ENCODE measurements around the gene MFGE8.
"Not testable (repeated sequence)": the region's sequence is repeated elsewhere in the genome, so short reads cannot be mapped to it uniquely, and the experiment has no call there.

The MFGE8 gene

DNA sequence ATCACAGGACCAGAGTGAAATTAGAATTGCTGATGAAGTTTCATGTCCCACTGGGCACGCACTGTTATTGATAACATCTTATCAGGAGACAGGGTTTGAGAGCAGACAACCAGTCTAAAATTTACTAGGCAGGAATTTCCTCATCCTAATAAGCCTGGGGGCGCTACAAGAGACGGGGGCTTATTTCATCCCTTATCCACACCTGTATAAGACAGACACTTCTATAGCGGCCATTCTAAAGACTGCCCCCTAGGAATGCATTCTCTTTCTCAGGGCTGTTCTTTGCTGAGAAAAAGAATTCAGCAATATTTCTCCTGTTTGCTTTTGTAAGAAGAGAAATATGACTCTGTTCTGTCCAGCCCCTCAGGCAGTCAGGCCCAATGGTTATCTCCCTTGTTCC lies 21.3 kb upstream of the MFGE8 start:
- not testable (repeated sequence) for H3K9ac ChIP-seq (ENCODE audit: low read length); DNase-seq (ENCODE audit: low read depth); H3K27me3 ChIP-seq (replicated peaks; ENCODE audit: control insufficient read depth, insufficient read depth, low read length); H3K4me3 ChIP-seq (ENCODE audit: low read length); H3K36me3 ChIP-seq (ENCODE audit: control insufficient read depth, insufficient read depth, low read length, severe bottlenecking); H3K9me3 ChIP-seq (ENCODE audit: control insufficient read depth, low read length)
- peaks cover 14% of the 10 kb centered on the region for H3K4me1 ChIP-seq (ENCODE audit: control insufficient read depth, insufficient read depth, low read length)

DNA sequence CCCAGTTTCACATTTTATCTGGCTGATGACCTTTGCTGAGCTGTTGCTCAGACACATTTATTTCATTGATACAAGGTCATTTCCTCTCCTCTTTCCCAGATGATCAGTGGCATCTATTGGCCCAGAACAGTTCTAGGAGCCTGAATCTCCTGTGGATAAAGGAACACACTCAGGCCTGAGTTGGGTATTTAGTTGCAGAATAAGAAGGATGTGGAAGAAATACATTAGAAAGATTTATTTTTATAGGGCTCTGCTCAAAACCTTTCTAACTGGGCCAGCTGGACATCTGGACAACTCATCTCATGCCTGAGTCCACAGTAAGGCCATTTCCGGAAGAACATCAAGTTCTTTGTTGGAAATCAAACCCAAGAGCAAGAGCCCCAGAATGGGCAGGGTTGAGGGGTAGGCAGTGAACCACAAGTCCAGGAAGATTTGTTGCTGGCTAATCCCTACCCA lies 19.7 kb upstream of the MFGE8 start:
- Histone ChIP-seq H3K36me3 (ENCODE audit: control insufficient read depth, insufficient read depth, low read length, severe bottlenecking) (no peaks in the 10 kb centered on the region), H3K27me3 (replicated peaks; ENCODE audit: control insufficient read depth, insufficient read depth, low read length) (peaks cover 10% of the 10 kb centered on the region), H3K9me3 (ENCODE audit: control insufficient read depth, low read length) (peaks cover 7% of the 10 kb centered on the region), H3K4me1 (ENCODE audit: control insufficient read depth, insufficient read depth, low read length) (peaks cover 14% of the 10 kb centered on the region), H3K4me3 (ENCODE audit: low read length) (no peak overlapping the region), H3K9ac (ENCODE audit: low read length) (peak overlapping the region; percentile 22)
- no peak for DNase-seq (ENCODE audit: low read depth)

DNA sequence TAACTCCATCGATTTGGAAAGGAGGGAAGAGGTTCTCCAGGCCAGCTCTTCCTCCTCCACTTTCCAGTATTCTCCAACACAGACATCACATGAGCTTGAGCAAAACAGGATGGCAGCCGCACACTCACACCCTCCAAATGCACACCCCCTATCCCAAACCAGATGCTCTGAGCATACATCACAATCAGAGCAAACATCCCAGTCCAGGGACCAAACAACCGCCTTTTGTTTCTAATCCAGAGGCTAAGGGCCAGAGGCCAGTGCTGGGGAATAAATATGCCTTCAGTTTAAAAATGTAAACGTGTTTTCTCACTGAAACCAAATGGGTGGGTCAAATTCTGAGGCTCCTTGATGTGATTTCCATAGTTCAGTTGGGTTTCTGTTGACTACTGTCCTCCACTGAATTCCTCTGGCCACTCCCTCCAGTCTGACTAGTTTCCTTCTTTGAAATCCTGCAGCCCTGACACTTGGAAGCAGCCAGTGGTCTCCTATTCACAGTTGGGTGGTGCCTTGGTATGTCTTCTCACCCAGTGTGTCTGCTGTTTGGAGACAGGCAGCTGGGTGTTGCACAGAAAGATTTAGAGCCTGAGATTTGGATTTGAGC lies 19.2 kb upstream of the MFGE8 start:
- Histone ChIP-seq H3K4me1 (ENCODE audit: control insufficient read depth, insufficient read depth, low read length) (peaks cover 14% of the 10 kb centered on the region), H3K9ac (ENCODE audit: low read length) (peak overlapping the region; percentile 40), H3K9me3 (ENCODE audit: control insufficient read depth, low read length) (peaks cover 8% of the 10 kb centered on the region), H3K4me3 (ENCODE audit: low read length) (peak overlapping the region; percentile 16), H3K27me3 (replicated peaks; ENCODE audit: control insufficient read depth, insufficient read depth, low read length) (peaks cover 10% of the 10 kb centered on the region), H3K36me3 (ENCODE audit: control insufficient read depth, insufficient read depth, low read length, severe bottlenecking) (no peaks in the 10 kb centered on the region)
- DNase-seq (ENCODE audit: low read depth) = no peak

DNA sequence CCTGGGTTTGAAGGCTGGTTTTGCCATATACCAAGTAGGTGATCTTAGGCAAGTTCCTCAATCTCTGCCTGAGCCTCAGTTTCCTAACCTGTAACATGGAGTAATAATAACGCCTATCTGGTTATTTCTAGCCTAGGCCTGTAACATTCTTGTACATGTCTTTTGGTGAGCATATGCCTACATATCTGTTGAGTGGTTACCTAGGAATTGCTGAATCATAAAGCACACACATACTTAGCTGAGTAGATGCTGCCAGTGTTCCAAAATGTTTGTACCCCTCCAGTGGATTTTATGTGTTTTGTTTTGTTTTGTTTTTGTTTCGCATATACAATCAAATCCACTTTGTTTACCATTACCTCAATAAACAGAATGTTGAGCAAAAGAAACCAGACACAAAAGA lies 17.4 kb upstream of the MFGE8 start:
- DNase-seq (ENCODE audit: low read depth) = no peak
- Histone ChIP-seq H3K4me1 (ENCODE audit: control insufficient read depth, insufficient read depth, low read length) (peaks cover 14% of the 10 kb centered on the region), H3K36me3 (ENCODE audit: control insufficient read depth, insufficient read depth, low read length, severe bottlenecking) (no peaks in the 10 kb centered on the region), H3K9ac (ENCODE audit: low read length) (no peak overlapping the region), H3K27me3 (replicated peaks; ENCODE audit: control insufficient read depth, insufficient read depth, low read length) (peaks cover 6% of the 10 kb centered on the region), H3K4me3 (ENCODE audit: low read length) (no peak overlapping the region), H3K9me3 (ENCODE audit: control insufficient read depth, low read length) (peaks cover 8% of the 10 kb centered on the region)

DNA sequence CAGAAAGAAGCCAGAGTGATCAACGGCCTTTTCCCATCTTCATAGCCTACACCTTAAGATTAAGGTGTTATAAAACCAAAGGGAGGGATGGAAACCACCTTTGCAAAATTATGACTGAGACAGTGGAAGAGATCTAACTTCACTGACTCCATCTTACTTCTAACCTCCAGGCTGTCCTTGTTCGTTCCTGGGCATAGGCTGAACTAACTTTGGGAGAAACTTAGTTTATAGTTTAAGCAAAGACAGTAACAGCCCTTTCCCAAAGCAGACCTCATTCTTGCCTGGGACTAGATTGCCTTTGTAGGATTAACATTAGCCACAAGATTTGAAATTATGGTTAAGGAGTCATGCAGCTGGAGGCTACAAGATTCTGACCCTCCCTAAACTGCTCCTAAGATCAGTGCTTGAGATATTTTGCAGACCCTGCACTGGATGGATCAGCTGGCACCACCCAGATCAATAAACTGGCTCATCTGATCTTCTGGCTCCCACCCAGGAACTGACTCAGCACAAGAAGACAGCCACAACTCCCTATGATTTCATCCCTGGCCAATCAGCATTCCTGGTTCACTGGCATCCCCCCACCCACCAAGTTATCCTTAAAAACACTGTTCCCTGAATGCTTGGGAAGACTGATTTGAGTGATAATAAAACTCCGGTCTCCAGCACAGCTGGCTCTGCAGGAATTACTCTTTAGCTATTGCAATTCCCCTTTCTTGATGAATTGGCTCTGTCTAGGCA lies 16.3 kb upstream of the MFGE8 start:
- not testable (repeated sequence) for H3K9me3 ChIP-seq (ENCODE audit: control insufficient read depth, low read length); H3K4me3 ChIP-seq (ENCODE audit: low read length); H3K27me3 ChIP-seq (replicated peaks; ENCODE audit: control insufficient read depth, insufficient read depth, low read length); DNase-seq (ENCODE audit: low read depth); H3K9ac ChIP-seq (ENCODE audit: low read length); H3K36me3 ChIP-seq (ENCODE audit: control insufficient read depth, insufficient read depth, low read length, severe bottlenecking)
- peaks cover 14% of the 10 kb centered on the region for H3K4me1 ChIP-seq (ENCODE audit: control insufficient read depth, insufficient read depth, low read length)

DNA sequence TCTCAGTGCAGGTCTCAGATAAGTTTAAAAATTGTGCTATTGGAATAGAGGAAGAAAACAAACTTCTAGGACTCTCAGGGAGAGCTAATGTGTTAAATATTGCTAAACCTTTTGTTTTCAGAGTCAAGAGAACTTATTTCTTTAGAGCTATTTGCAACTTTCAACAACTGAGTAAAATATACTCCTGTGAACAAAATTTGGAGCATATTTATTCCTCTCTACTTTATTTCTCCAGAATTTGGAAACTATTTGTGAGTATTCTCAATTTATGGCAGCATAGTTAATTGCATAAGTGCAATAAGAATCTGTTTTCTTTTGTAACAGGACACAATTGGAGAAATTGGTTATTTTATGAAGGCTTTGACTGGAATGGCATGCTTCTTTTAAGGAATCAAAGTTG lies 15.0 kb upstream of the MFGE8 start:
- peaks cover 14% of the 10 kb centered on the region for H3K4me1 ChIP-seq (ENCODE audit: control insufficient read depth, insufficient read depth, low read length)
- not testable (repeated sequence) for H3K9me3 ChIP-seq (ENCODE audit: control insufficient read depth, low read length); H3K4me3 ChIP-seq (ENCODE audit: low read length); H3K9ac ChIP-seq (ENCODE audit: low read length); H3K27me3 ChIP-seq (replicated peaks; ENCODE audit: control insufficient read depth, insufficient read depth, low read length); DNase-seq (ENCODE audit: low read depth); H3K36me3 ChIP-seq (ENCODE audit: control insufficient read depth, insufficient read depth, low read length, severe bottlenecking)

DNA sequence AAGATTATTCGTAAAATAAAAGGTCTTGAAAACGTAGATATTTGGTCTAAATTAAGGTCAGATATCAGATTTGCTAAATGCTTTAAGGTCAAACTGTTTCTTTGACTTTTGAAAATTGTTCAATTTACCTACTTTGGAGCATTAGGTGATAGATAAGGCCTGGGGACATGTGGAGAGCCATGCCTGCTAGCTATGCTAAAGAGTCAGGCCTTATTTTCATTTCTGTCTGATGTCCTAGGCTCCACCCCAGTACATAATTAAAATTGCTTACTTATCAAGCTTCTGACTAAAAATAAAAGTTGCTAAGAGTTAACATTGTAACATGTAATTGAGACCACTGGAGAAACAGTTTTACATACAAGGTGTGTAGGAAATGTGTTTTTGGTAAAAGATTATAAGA lies 12.5 kb upstream of the MFGE8 start:
- DNase-seq (ENCODE audit: low read depth); H3K27me3 ChIP-seq (replicated peaks; ENCODE audit: control insufficient read depth, insufficient read depth, low read length); H3K36me3 ChIP-seq (ENCODE audit: control insufficient read depth, insufficient read depth, low read length, severe bottlenecking): not testable (repeated sequence)

DNA sequence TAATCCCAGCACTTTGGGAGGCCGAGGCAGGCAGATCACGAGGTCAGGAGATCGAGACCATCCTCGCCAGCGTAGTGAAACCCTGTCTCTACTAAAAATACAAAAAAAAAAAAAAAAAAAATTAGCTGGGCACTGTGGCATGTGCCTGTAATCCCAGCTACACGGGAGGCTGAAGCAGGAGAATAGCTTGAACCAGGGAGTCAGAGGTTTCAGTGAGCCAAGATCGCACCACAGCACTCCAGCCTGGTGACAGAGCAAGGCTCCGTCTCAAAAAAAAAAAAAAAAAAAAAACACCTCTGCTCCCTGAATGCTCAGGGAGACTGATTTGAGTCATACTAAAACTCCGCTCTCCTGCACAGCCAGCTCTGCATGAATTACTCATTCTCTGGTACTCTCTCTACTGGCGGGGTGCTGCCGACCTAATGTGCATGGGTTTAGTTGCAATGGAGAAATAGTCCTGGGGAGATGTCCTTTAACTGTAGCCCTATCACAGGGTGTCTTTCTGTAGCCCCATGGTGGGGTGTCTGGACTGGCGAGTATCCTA lies 7.8 kb upstream of the MFGE8 start:
- H3K27me3 ChIP-seq (replicated peaks; ENCODE audit: control insufficient read depth, insufficient read depth, low read length); H3K36me3 ChIP-seq (ENCODE audit: control insufficient read depth, insufficient read depth, low read length, severe bottlenecking); H3K9me3 ChIP-seq (ENCODE audit: control insufficient read depth, low read length); H3K4me3 ChIP-seq (ENCODE audit: low read length); H3K9ac ChIP-seq (ENCODE audit: low read length): not testable (repeated sequence)
- peaks cover 25% of the 10 kb centered on the region for H3K4me1 ChIP-seq (ENCODE audit: control insufficient read depth, insufficient read depth, low read length)
- peak; percentile 64 for DNase-seq (ENCODE audit: low read depth)

More for the DNA sequence above, 12.5 kb upstream of the MFGE8 start:
- not testable (repeated sequence) for H3K9ac ChIP-seq (ENCODE audit: low read length); H3K9me3 ChIP-seq (ENCODE audit: control insufficient read depth, low read length); H3K4me3 ChIP-seq (ENCODE audit: low read length); H3K4me1 ChIP-seq (ENCODE audit: control insufficient read depth, insufficient read depth, low read length)

DNA sequence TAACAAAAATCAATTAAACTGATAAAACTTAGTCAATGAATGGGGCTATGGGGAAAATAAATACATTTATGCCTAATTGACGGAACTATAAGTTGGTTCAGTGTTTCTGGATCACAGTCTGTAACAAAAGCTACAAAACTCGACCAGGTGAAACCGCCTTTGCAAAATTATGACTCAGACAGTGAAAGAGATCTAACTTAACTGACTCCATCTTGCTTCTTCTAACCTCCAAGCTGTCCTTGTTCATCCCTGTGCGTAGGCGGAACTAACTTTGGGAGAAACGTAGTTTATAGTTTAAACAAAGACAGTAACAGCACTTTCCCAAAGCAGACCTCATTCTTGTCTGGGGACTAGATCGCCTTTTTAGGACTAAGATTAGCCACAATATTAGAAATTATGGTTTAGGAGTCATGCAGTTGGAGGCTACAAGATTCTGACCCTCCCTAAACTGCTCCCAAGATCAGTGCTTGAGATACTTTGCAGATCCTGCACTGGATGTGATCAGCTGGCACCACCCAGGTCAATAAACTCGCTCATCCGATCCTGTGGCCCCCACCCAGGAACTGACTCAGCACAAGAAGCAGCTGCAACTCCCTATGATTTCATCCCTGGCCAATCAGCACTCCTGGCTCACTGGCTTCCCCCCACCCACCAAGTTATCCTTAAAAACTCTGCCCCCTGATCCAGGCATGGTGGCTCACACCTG lies 7.2 kb upstream of the MFGE8 start:
- Histone ChIP-seq H3K27me3 (replicated peaks; ENCODE audit: control insufficient read depth, insufficient read depth, low read length) (no peaks in the 10 kb centered on the region), H3K9ac (ENCODE audit: low read length) (no peak overlapping the region), H3K36me3 (ENCODE audit: control insufficient read depth, insufficient read depth, low read length, severe bottlenecking) (no peaks in the 10 kb centered on the region), H3K4me1 (ENCODE audit: control insufficient read depth, insufficient read depth, low read length) (peaks cover 27% of the 10 kb centered on the region), H3K9me3 (ENCODE audit: control insufficient read depth, low read length) (no peaks in the 10 kb centered on the region), H3K4me3 (ENCODE audit: low read length) (no peak overlapping the region)
- peak; percentile 39 for DNase-seq (ENCODE audit: low read depth)

DNA sequence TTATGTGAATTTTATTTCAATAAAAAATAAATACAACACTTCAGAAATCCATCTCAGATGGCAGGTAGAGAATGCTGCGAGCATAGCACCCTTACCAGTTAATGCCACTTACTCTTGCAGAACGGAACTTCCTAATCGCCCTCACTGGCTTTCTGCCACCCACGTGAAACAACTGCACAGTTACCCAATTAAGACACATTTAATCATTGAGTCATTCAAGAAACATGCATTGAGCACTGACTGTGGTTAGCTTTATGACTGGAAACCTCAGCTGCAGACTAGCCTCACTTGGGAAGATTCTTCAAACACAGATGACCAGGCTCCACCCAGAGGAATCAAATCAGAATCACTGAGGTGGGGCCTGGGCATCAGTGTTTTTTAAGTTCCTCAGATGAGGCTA lies 5.6 kb upstream of the MFGE8 start:
- Histone ChIP-seq H3K27me3 (replicated peaks; ENCODE audit: control insufficient read depth, insufficient read depth, low read length) (no peaks in the 10 kb centered on the region), H3K4me3 (ENCODE audit: low read length) (no peak overlapping the region), H3K36me3 (ENCODE audit: control insufficient read depth, insufficient read depth, low read length, severe bottlenecking) (no peaks in the 10 kb centered on the region), H3K9me3 (ENCODE audit: control insufficient read depth, low read length) (no peaks in the 10 kb centered on the region), H3K4me1 (ENCODE audit: control insufficient read depth, insufficient read depth, low read length) (peaks cover 37% of the 10 kb centered on the region), H3K9ac (ENCODE audit: low read length) (peak overlapping the region; percentile 40)
- DNase-seq (ENCODE audit: low read depth) = peak; percentile 96

DNA sequence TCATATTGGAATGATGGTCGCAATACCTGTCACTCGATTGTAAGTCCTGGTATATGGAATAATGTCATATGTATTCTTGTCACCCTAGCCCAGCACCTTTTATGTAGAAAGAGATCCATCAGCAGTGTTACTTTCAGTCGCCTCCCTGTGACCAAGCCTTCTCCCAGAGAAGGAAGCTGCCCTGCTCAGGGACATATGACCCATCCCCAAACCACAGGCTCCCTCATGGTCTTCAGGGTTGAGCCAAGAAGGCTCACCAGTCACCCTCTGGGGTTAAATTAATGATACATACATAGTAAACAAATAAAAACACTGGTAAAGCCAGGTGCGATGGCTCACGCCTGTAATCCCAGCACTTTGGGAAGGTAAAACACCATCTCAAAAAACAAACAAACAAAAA lies 4.6 kb upstream of the MFGE8 start:
- peaks cover 41% of the 10 kb centered on the region for H3K4me1 ChIP-seq (ENCODE audit: control insufficient read depth, insufficient read depth, low read length)
- no peaks in the 10 kb centered on the region for H3K36me3 ChIP-seq (ENCODE audit: control insufficient read depth, insufficient read depth, low read length, severe bottlenecking)
- no peak for DNase-seq (ENCODE audit: low read depth)
- no peaks in the 10 kb centered on the region for H3K27me3 ChIP-seq (replicated peaks; ENCODE audit: control insufficient read depth, insufficient read depth, low read length)
- no peaks in the 10 kb centered on the region for H3K9me3 ChIP-seq (ENCODE audit: control insufficient read depth, low read length)
- H3K9ac ChIP-seq (ENCODE audit: low read length) = no peak overlapping the region
- no peak overlapping the region for H3K4me3 ChIP-seq (ENCODE audit: low read length)
